Breast epithelium (tissue), 3 donors: ENCODE data around the gene RPS19BP1.

Experiments used
- POLR2A ChIP-seq: fragments of 450-650 bp; IDR thresholded peaks from one replicate; pipeline ENCODE4 v1.6.1; 2016; ENCODE audit warnings: antibody characterized with exemption, mild to moderate bottlenecking, moderate library complexity
- TF ChIP-seq, protein P1 (sequence below), 3 donors: fragments of 450-650 bp; IDR thresholded peaks; one replicate each; pipeline ENCODE4 v1.5.1; 2016 to 2017; ENCODE audit warnings: antibody characterized with exemption in 3 of 3, mild to moderate bottlenecking in 3 of 3, moderate library complexity in 3 of 3

- TF ChIP-seq, protein P1, sequence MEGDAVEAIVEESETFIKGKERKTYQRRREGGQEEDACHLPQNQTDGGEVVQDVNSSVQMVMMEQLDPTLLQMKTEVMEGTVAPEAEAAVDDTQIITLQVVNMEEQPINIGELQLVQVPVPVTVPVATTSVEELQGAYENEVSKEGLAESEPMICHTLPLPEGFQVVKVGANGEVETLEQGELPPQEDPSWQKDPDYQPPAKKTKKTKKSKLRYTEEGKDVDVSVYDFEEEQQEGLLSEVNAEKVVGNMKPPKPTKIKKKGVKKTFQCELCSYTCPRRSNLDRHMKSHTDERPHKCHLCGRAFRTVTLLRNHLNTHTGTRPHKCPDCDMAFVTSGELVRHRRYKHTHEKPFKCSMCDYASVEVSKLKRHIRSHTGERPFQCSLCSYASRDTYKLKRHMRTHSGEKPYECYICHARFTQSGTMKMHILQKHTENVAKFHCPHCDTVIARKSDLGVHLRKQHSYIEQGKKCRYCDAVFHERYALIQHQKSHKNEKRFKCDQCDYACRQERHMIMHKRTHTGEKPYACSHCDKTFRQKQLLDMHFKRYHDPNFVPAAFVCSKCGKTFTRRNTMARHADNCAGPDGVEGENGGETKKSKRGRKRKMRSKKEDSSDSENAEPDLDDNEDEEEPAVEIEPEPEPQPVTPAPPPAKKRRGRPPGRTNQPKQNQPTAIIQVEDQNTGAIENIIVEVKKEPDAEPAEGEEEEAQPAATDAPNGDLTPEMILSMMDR (IDR thresholded peaks at IDR 0.05) = no peak
- TF ChIP-seq POLR2A = no peak
Observed at GRCh38 chr22:39517470-39517869, 15.1 kb downstream of the RPS19BP1 start.
